Measurements from ENCODE around the gene RAET1L. TPM values are rescaled to one million over a fixed set of nuclear protein-coding genes. Genes with fewer than 3 reads are reported as not detected.

Gene RAET1L
- total and polyA plus RNA-seq, 7 experiments from 2014 or later = not detected

DNA sequence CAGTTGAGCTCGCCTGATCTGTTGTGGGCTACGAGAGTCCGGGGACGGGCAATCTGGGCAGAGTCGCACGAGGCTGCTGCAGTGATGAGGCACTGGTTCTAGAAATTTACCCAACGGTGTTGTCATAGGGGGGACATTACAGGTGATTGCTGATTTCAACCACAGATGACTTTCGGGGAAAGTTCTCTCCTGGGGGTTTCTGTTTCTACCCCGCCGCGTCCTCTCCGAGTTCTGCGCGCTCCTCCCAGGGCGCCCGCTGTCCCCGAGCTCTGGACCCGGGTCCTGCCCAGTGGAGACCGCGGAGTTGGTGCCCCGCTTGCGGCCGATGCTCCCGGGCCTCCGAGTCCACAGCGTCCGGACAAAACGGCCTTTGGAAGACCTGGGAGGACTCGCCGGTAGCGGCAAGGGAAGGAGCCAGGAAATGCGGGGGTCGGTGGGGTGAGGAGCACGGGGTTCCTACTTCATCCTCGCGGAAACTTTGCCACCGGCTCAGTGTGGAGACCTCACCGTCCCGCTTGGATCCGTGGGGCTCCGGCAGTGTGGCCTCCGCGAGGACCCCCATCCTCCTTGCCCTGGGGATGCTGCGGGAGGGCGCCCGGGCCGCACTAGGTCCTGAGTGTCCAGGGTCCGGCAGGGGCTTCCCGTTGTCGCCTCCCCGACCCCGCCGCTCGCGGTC, 12.3 kb upstream of the RAET1L start:
- H3K9me3 Mint-ChIP-seq = peaks cover 0 to 5% (median 0%) of the 10 kb centered on the region in 11 donors
- no peak overlapping the region for H3K27ac Mint-ChIP-seq
- peaks cover 0 to 21% of the 10 kb centered on the region in 2 donors for H3K27me3 ChIP-seq (ENCODE audit: control insufficient read depth in 2 of 2, insufficient read depth in 2 of 2, low read length in 2 of 2)
- ChIA-PET POLR2A (no interaction called here), CTCF (no interaction called here)
- DNase-seq = no peak
- peaks cover 0 to 7% (median 4%) of the 10 kb centered on the region in 5 donors for H3K36me3 Mint-ChIP-seq
- peaks cover 0 to 6% of the 10 kb centered on the region in 2 donors for H3K4me1 ChIP-seq (ENCODE audit: control insufficient read depth in 2 of 2, insufficient read depth in 2 of 2, low read length in 2 of 2)
- H3K36me3 ChIP-seq (ENCODE audit: control insufficient read depth in 2 of 3, insufficient read depth in 3 of 3, low read length in 3 of 3) = no peaks in the 10 kb centered on the region
- H3K4me3 ChIP-seq (ENCODE audit: low read length) = no peak overlapping the region
- H3K27me3 Mint-ChIP-seq = peaks cover 80 to 89% (median 82%) of the 10 kb centered on the region in 5 donors
- no peak overlapping the region for H3K27ac ChIP-seq (ENCODE audit: low read depth, low read length)
- peaks cover 7 to 17% (median 9%) of the 10 kb centered on the region in 7 donors for H3K4me1 Mint-ChIP-seq
- peak overlapping the region; percentile 63 to 89 (median 79) for H3K4me3 Mint-ChIP-seq
- intact Hi-C loops (cut with micrococcal nuclease) = no loop called here
- H3K9me3 ChIP-seq (ENCODE audit: control insufficient read depth in 2 of 3, low read length in 3 of 3) = no peaks in the 10 kb centered on the region
- ATAC-seq = peak; percentile 11

GRCh38 chr6:150036081-150036480, 10.7 kb upstream of the RAET1L start:
- POLR2A ChIA-PET = no interaction called here
- H3K4me1 Mint-ChIP-seq = peaks cover 7 to 17% (median 9%) of the 10 kb centered on the region in 7 donors
- CTCF ChIA-PET = no interaction called here

GRCh38 chr6:150033207-150033771, 8.0 kb upstream of the RAET1L start:
- Histone ChIP-seq H3K27ac (ENCODE audit: low read depth, low read length) (no peak overlapping the region), H3K9me3 (ENCODE audit: control insufficient read depth in 2 of 3, low read length in 3 of 3) (no peaks in the 10 kb centered on the region), H3K36me3 (ENCODE audit: control insufficient read depth in 2 of 3, insufficient read depth in 3 of 3, low read length in 3 of 3) (no peaks in the 10 kb centered on the region), H3K4me3 (ENCODE audit: low read length) (no peak overlapping the region), H3K27me3 (ENCODE audit: control insufficient read depth in 2 of 2, insufficient read depth in 2 of 2, low read length in 2 of 2) (peaks cover 0 to 9% of the 10 kb centered on the region in 2 donors), H3K4me1 (ENCODE audit: control insufficient read depth in 2 of 2, insufficient read depth in 2 of 2, low read length in 2 of 2) (peaks cover 0 to 6% of the 10 kb centered on the region in 2 donors)
- H3K4me1 Mint-ChIP-seq = peaks cover 5 to 11% (median 9%) of the 10 kb centered on the region in 7 donors
- peaks cover 0 to 7% (median 4%) of the 10 kb centered on the region in 5 donors for H3K36me3 Mint-ChIP-seq
- CTCF ChIA-PET = no interaction called here
- peaks cover 0 to 5% (median 0%) of the 10 kb centered on the region in 11 donors for H3K9me3 Mint-ChIP-seq
- no peak overlapping the region for H3K4me3 Mint-ChIP-seq
- POLR2A ChIA-PET = no interaction called here
- DNase-seq (no peak), ATAC-seq (peak; percentile 24)
- H3K27me3 Mint-ChIP-seq = peaks cover 43 to 76% (median 45%) of the 10 kb centered on the region in 5 donors
- no peak overlapping the region for H3K27ac Mint-ChIP-seq
- intact Hi-C loops (cut with micrococcal nuclease) = no loop called here

More at GRCh38 chr6:150036081-150036480, 10.7 kb upstream of the RAET1L start:
- H3K9me3 ChIP-seq (ENCODE audit: control insufficient read depth in 2 of 3, low read length in 3 of 3) = no peaks in the 10 kb centered on the region
- no peak overlapping the region for H3K4me3 Mint-ChIP-seq
- ATAC-seq = no peak
- H3K27ac ChIP-seq (ENCODE audit: low read depth, low read length) = no peak overlapping the region
- no peaks in the 10 kb centered on the region for H3K36me3 ChIP-seq (ENCODE audit: control insufficient read depth in 2 of 3, insufficient read depth in 3 of 3, low read length in 3 of 3)
- H3K27me3 Mint-ChIP-seq = peaks cover 65 to 88% (median 71%) of the 10 kb centered on the region in 5 donors
- no peak for DNase-seq
- H3K9me3 Mint-ChIP-seq = peaks cover 0 to 5% (median 0%) of the 10 kb centered on the region in 11 donors
- H3K4me1 ChIP-seq (ENCODE audit: control insufficient read depth in 2 of 2, insufficient read depth in 2 of 2, low read length in 2 of 2) = peaks cover 0 to 6% of the 10 kb centered on the region in 2 donors
- intact Hi-C loops (cut with micrococcal nuclease) = no loop called here
- H3K27me3 ChIP-seq (ENCODE audit: control insufficient read depth in 2 of 2, insufficient read depth in 2 of 2, low read length in 2 of 2) = peaks cover 0 to 17% of the 10 kb centered on the region in 2 donors
- peaks cover 0 to 7% (median 4%) of the 10 kb centered on the region in 5 donors for H3K36me3 Mint-ChIP-seq
- no peak overlapping the region for H3K27ac Mint-ChIP-seq
- H3K4me3 ChIP-seq (ENCODE audit: low read length) = no peak overlapping the region

DNA sequence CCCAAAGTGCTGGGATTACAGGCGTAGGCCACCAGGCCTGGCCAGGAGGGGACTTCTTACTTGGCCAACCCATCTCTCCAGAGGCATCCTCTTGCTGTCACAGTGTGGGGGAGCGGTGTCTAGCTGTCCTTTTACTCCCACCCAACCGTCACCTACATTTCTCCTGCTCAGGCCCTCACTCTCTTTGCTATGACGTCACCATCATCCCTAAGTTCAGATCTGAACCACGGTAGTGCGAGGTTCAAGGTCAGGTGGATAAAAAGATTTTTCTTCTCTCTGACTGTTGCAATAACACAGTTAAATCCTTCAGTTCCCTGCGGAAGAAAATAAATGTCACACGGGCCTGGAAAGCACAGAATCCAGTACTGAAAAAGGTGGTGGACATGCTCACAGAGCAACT, 7.3 kb upstream of the RAET1L start:
- Mint-ChIP-seq H3K36me3 (peaks cover 0 to 7% (median 4%) of the 10 kb centered on the region in 5 donors), H3K4me1 (peaks cover 5 to 10% (median 8%) of the 10 kb centered on the region in 7 donors), H3K27ac (no peak overlapping the region), H3K9me3 (peaks cover 0 to 5% (median 0%) of the 10 kb centered on the region in 11 donors), H3K4me3 (no peak overlapping the region), H3K27me3 (peaks cover 47 to 77% (median 49%) of the 10 kb centered on the region in 5 donors)
- ChIA-PET CTCF (no interaction called here), POLR2A (no interaction called here)
- Histone ChIP-seq H3K4me3 (ENCODE audit: low read length) (no peak overlapping the region), H3K4me1 (ENCODE audit: control insufficient read depth in 2 of 2, insufficient read depth in 2 of 2, low read length in 2 of 2) (peaks cover 0 to 5% of the 10 kb centered on the region in 2 donors), H3K27ac (ENCODE audit: low read depth, low read length) (no peak overlapping the region), H3K27me3 (ENCODE audit: control insufficient read depth in 2 of 2, insufficient read depth in 2 of 2, low read length in 2 of 2) (peaks cover 0 to 5% of the 10 kb centered on the region in 2 donors), H3K9me3 (ENCODE audit: control insufficient read depth in 2 of 3, low read length in 3 of 3) (no peaks in the 10 kb centered on the region), H3K36me3 (ENCODE audit: control insufficient read depth in 2 of 3, insufficient read depth in 3 of 3, low read length in 3 of 3) (no peaks in the 10 kb centered on the region)
- DNase-seq (no peak), ATAC-seq (no peak)
- intact Hi-C loops (cut with micrococcal nuclease) = no loop called here

DNA sequence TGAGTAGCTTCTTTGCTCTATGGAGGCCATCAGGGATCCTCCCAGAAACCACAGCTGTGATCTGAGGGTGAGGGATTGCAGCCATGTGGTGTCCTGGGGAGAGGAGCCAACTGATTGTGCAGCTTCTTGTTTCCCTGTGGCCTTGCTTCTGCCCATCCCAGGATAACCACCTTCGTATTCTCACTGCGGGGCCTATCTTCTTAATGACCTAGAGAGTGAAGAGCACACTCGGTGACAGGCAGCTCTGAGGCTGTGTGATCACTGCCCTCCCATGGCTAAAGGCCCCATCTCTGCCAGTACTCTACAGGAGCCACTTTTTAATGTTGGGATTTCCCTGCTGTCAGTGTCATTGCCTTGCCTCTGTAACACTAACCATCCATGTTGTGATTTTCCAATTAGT, 5.3 kb upstream of the RAET1L start:
- H3K36me3 ChIP-seq (ENCODE audit: control insufficient read depth in 2 of 3, insufficient read depth in 3 of 3, low read length in 3 of 3) = no peaks in the 10 kb centered on the region
- Mint-ChIP-seq H3K4me1 (peaks cover 1 to 9% (median 5%) of the 10 kb centered on the region in 7 donors), H3K36me3 (peaks cover 0 to 4% (median 0%) of the 10 kb centered on the region in 5 donors), H3K27me3 (peaks cover 44 to 77% (median 53%) of the 10 kb centered on the region in 5 donors), H3K9me3 (peaks cover 0 to 1% (median 0%) of the 10 kb centered on the region in 11 donors), H3K27ac (no peak overlapping the region), H3K4me3 (no peak overlapping the region)
- no peaks in the 10 kb centered on the region for H3K4me1 ChIP-seq (ENCODE audit: control insufficient read depth in 2 of 2, insufficient read depth in 2 of 2, low read length in 2 of 2)
- ChIA-PET CTCF (no interaction called here), POLR2A (no interaction called here)
- H3K4me3 ChIP-seq (ENCODE audit: low read length) = no peak overlapping the region
- no peak overlapping the region for H3K27ac ChIP-seq (ENCODE audit: low read depth, low read length)
- DNase-seq = no peak
- no peaks in the 10 kb centered on the region for H3K9me3 ChIP-seq (ENCODE audit: control insufficient read depth in 2 of 3, low read length in 3 of 3)
- H3K27me3 ChIP-seq (ENCODE audit: control insufficient read depth in 2 of 2, insufficient read depth in 2 of 2, low read length in 2 of 2) = peaks cover 0 to 3% of the 10 kb centered on the region in 2 donors
- ATAC-seq = no peak
- intact Hi-C loops (cut with micrococcal nuclease) = no loop called here

DNA sequence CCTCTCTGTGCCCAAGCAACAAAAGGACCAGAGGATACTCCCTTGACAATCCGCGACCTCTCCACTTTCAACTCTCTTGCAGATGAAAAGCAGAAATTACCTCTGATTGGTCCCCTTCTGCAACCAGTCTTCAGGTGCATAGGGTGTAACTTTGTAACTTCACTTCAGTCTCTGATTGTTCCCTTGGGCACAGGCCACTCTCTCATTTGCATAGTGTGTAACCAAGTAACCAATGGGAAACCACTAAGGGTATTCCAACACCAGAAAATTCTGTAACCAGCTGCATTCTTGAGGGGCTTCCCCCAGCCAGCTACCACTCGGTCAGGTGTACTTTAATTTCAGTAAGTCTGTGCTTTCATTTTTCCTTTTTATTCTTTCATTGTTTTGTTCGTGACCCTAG, 4.4 kb upstream of the RAET1L start:
- H3K36me3 ChIP-seq (ENCODE audit: control insufficient read depth in 2 of 3, insufficient read depth in 3 of 3, low read length in 3 of 3) = no peaks in the 10 kb centered on the region
- no peak overlapping the region for H3K4me3 Mint-ChIP-seq
- intact Hi-C loops (cut with micrococcal nuclease) = no loop called here
- H3K27me3 Mint-ChIP-seq = peaks cover 46 to 78% (median 53%) of the 10 kb centered on the region in 5 donors
- peaks cover 0 to 4% (median 0%) of the 10 kb centered on the region in 5 donors for H3K36me3 Mint-ChIP-seq
- H3K4me3 ChIP-seq (ENCODE audit: low read length) = no peak overlapping the region
- no peak overlapping the region for H3K27ac ChIP-seq (ENCODE audit: low read depth, low read length)
- ATAC-seq (no peak), DNase-seq (no peak)
- no peak overlapping the region for H3K27ac Mint-ChIP-seq
- peaks cover 6 to 14% (median 9%) of the 10 kb centered on the region in 7 donors for H3K4me1 Mint-ChIP-seq
- H3K4me1 ChIP-seq (ENCODE audit: control insufficient read depth in 2 of 2, insufficient read depth in 2 of 2, low read length in 2 of 2) = no peaks in the 10 kb centered on the region
- ChIA-PET CTCF (no interaction called here), POLR2A (no interaction called here)
- peaks cover 0 to 1% (median 0%) of the 10 kb centered on the region in 11 donors for H3K9me3 Mint-ChIP-seq
- no peaks in the 10 kb centered on the region for H3K9me3 ChIP-seq (ENCODE audit: control insufficient read depth in 2 of 3, low read length in 3 of 3)
- H3K27me3 ChIP-seq (ENCODE audit: control insufficient read depth in 2 of 2, insufficient read depth in 2 of 2, low read length in 2 of 2) = peaks cover 0 to 11% of the 10 kb centered on the region in 2 donors

Data from naive thymus-derived CD4-positive, alpha-beta T cell (primary cell).